Type B pancreatic cell (in vitro differentiated cells): ENCODE measurements around the gene CYP19A1. TPM values are rescaled to one million over a fixed set of nuclear protein-coding genes. Genes with fewer than 3 reads are reported as not detected.

ENCODE experiments used
- DNase-seq: peaks from one replicate; pipeline ENCODE4 v3.0.0; 2021; ENCODE audit warnings: mixed read lengths; ENCODE audit not compliant: unreplicated experiment; ENCODE audit errors: extremely low spot score
- H3K27ac Mint-ChIP-seq: 2 replicates; pipeline ENCODE4 v1.8.0; 2021; ENCODE audit warnings: mild to moderate bottlenecking, mixed read lengths
- H3K27me3 Mint-ChIP-seq: 2 replicates; pipeline ENCODE4 v1.8.0; 2021; ENCODE audit warnings: mixed read lengths
- H3K36me3 Mint-ChIP-seq: 2 replicates; pipeline ENCODE4 v1.8.0; 2021; ENCODE audit warnings: mixed read lengths
- H3K4me1 Mint-ChIP-seq: one replicate; pipeline ENCODE4 v1.8.0; 2021; ENCODE audit warnings: mixed read lengths; ENCODE audit not compliant: unreplicated experiment
- H3K4me3 Mint-ChIP-seq: 2 replicates; pipeline ENCODE4 v1.8.0; 2021; ENCODE audit warnings: mild to moderate bottlenecking, mixed read lengths
- H3K9me3 Mint-ChIP-seq: 2 replicates; pipeline ENCODE4 v1.8.0; 2021; ENCODE audit warnings: mixed read lengths
- total RNA-seq: library from RNA; stranded (reverse); gene quantifications from 2 replicates; pipeline ENCODE4 v1.2.1, GENCODE V29; 2021; ENCODE audit warnings: low replicate concordance
- TF ChIP-seq, protein P1 (sequence below): fragments of 200-600 bp; sonication (generic); conservative IDR thresholded peaks from 2 replicates; pipeline ENCODE4 v1.5.0; 2021; ENCODE audit warnings: antibody characterized with exemption, mild to moderate bottlenecking

Gene CYP19A1
- total RNA-seq, 1 donor from 2014 or later = 1.3 TPM

DNA sequence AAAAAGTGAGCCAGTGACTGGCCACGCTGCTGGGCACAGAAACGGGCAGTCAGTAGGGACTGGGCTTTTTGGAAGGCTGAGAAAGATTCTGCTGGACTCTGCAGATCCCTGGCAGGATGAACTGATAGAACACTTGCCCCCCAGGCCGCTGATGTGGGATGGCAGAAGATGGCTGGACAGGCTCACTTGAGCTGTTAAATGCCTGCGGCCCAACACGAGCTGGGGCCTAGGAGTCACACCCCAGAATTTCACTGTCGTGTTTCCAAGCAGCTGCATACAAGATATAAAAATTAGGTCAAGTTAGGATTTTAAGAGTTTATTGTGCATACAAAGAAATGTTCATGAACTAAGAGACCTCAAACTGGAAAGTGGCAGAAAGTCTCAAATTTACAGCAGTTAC is 29.9 kb upstream of the CYP19A1 start:
- no peaks in the 10 kb centered on the region for H3K36me3 Mint-ChIP-seq
- H3K27me3 Mint-ChIP-seq = no peaks in the 10 kb centered on the region
- no peak for DNase-seq
- H3K9me3 Mint-ChIP-seq = no peaks in the 10 kb centered on the region
- TF ChIP-seq, protein P1, sequence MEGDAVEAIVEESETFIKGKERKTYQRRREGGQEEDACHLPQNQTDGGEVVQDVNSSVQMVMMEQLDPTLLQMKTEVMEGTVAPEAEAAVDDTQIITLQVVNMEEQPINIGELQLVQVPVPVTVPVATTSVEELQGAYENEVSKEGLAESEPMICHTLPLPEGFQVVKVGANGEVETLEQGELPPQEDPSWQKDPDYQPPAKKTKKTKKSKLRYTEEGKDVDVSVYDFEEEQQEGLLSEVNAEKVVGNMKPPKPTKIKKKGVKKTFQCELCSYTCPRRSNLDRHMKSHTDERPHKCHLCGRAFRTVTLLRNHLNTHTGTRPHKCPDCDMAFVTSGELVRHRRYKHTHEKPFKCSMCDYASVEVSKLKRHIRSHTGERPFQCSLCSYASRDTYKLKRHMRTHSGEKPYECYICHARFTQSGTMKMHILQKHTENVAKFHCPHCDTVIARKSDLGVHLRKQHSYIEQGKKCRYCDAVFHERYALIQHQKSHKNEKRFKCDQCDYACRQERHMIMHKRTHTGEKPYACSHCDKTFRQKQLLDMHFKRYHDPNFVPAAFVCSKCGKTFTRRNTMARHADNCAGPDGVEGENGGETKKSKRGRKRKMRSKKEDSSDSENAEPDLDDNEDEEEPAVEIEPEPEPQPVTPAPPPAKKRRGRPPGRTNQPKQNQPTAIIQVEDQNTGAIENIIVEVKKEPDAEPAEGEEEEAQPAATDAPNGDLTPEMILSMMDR = no peak
- H3K27ac Mint-ChIP-seq = no peak overlapping the region
- H3K4me1 Mint-ChIP-seq = peaks cover 6% of the 10 kb centered on the region
- no peak overlapping the region for H3K4me3 Mint-ChIP-seq

- H3K4me1 Mint-ChIP-seq = peaks cover 6% of the 10 kb centered on the region
- H3K27ac Mint-ChIP-seq = no peak overlapping the region
- DNase-seq = no peak
- H3K9me3 Mint-ChIP-seq = no peaks in the 10 kb centered on the region
- TF ChIP-seq, protein P1 = no peak
- no peaks in the 10 kb centered on the region for H3K27me3 Mint-ChIP-seq
- no peaks in the 10 kb centered on the region for H3K36me3 Mint-ChIP-seq
- H3K4me3 Mint-ChIP-seq = no peak overlapping the region
These were observed 29.1 kb upstream of the CYP19A1 start for GRCh38 chr15:51367322-51367976.

DNA sequence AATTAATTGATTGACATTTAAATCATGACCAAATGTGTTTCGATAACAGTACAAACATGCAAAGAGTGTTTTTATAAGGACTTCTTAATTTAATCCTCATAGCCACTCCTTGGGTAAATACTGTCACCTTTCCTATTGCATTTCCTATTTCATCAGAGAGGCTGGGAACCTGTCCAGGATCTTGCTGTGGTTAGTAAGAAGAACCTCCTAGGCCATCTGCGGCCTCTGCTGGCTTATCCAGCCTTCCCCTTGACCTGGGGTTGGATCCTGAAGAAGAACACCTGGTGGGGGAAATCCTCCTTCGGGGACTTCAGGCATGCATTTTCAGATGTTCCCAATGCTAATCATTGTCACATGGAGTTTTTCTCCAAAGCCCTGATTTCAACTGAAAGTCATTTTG is 28.5 kb upstream of the CYP19A1 start:
- no peak for DNase-seq
- H3K4me3 Mint-ChIP-seq = no peak overlapping the region
- H3K9me3 Mint-ChIP-seq = no peaks in the 10 kb centered on the region
- H3K4me1 Mint-ChIP-seq = peaks cover 6% of the 10 kb centered on the region
- TF ChIP-seq, protein P1 = no peak
- H3K27ac Mint-ChIP-seq = no peak overlapping the region
- no peaks in the 10 kb centered on the region for H3K36me3 Mint-ChIP-seq
- no peaks in the 10 kb centered on the region for H3K27me3 Mint-ChIP-seq

- H3K4me1 Mint-ChIP-seq = peaks cover 6% of the 10 kb centered on the region
- no peaks in the 10 kb centered on the region for H3K9me3 Mint-ChIP-seq
- H3K4me3 Mint-ChIP-seq = no peak overlapping the region
- DNase-seq = no peak
- no peaks in the 10 kb centered on the region for H3K36me3 Mint-ChIP-seq
- TF ChIP-seq, protein P1 = no peak
- no peak overlapping the region for H3K27ac Mint-ChIP-seq
- no peaks in the 10 kb centered on the region for H3K27me3 Mint-ChIP-seq
These were observed 27.7 kb upstream of the CYP19A1 start for GRCh38 chr15:51366071-51366470.

GRCh38 chr15:51365417-51365816 is 27.0 kb upstream of the CYP19A1 start:
- Mint-ChIP-seq H3K4me1 (peaks cover 6% of the 10 kb centered on the region), H3K36me3 (no peaks in the 10 kb centered on the region), H3K9me3 (no peaks in the 10 kb centered on the region), H3K27ac (no peak overlapping the region), H3K27me3 (no peaks in the 10 kb centered on the region), H3K4me3 (no peak overlapping the region)
- no peak for DNase-seq
- TF ChIP-seq, protein P1 = no peak
